GM23338 (cell line): Measurements from ENCODE around the gene ARFIP1.

Experiments
- ETS1 ChIP-seq: IDR thresholded peaks from 2 replicates; pipeline ENCODE4 v1.6.1; 2016; ENCODE audit warnings: antibody characterized with exemption
- EZH2phosphoT487 ChIP-seq: fragments of 200-600 bp; sonication (generic); IDR thresholded peaks from one replicate; pipeline ENCODE4 v1.8.1; 2018; ENCODE audit warnings: antibody characterized with exemption; ENCODE audit not compliant: unreplicated experiment
- TF ChIP-seq, protein P1 (sequence below), 2 experiments: fragments of 200-600 bp in 1 of 2; sonication (generic) in 1 of 2; conservative IDR thresholded peaks; 2 replicates each; pipeline versions ENCODE4 v1.5.1 to v1.6.1; 2016 to 2017; ENCODE audit warnings: antibody characterized with exemption in 2 of 2, low read depth in 2 of 2, mild to moderate bottlenecking in 2 of 2, moderate library complexity in 1 of 2

DNA sequence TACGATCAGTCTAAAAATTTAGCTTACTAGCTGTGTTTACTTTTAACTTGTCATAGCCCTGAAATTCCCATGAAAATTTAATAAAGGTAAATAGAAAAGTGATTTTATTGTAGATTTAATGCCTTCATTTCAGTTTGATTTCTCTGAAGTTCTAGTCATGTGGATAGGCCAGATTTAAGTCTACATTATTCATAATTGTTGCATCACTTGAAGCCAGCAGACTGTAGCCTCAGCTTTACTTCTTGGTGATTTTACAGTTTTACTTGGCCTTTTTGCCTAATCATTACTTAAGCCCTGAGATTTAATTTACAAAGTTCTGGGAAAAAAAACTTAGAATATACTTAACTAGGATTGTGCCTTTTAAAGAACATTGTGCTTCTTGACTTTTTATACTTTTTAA is 82.9 kb downstream of the ARFIP1 start:
- TF ChIP-seq, protein P1, sequence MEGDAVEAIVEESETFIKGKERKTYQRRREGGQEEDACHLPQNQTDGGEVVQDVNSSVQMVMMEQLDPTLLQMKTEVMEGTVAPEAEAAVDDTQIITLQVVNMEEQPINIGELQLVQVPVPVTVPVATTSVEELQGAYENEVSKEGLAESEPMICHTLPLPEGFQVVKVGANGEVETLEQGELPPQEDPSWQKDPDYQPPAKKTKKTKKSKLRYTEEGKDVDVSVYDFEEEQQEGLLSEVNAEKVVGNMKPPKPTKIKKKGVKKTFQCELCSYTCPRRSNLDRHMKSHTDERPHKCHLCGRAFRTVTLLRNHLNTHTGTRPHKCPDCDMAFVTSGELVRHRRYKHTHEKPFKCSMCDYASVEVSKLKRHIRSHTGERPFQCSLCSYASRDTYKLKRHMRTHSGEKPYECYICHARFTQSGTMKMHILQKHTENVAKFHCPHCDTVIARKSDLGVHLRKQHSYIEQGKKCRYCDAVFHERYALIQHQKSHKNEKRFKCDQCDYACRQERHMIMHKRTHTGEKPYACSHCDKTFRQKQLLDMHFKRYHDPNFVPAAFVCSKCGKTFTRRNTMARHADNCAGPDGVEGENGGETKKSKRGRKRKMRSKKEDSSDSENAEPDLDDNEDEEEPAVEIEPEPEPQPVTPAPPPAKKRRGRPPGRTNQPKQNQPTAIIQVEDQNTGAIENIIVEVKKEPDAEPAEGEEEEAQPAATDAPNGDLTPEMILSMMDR (conservative IDR thresholded peaks at IDR 0.05; ENCODE audit: low read depth in 2 of 2) = no peak
- TF ChIP-seq ETS1 (no peak), EZH2phosphoT487 (no peak)
